Measurements from ENCODE around the gene RGP1. TPM values are rescaled to one million over a fixed set of nuclear protein-coding genes. Genes with fewer than 3 reads are reported as not detected.
A peak's percentile ranks its signal among the peaks of the same experiment; 100 is the strongest.

Gene RGP1
- total RNA-seq, 8 experiments from 2014 or later = 11.0 to 31.0 (median 14.4) TPM

DNA sequence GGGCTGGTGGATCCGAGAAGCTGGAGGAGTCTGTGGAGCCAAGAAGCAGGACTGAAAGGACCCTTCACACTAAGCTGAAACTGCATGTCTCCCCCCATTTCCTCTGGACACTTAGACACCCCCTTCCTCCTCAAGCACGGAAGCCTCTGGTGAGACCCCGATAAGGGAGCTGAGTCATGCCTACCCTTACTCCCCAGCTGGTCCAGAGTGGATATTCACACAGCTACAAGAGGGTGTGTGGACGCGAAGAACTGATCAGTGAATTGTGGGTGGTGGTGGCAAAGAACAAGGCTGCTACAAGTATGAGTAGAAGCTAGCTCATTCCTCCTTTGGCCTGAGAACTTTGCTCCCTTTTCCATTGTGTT is 21.4 kb upstream of the RGP1 start:
- peaks cover 27 to 36% of the 10 kb centered on the region in 2 donors for H3K4me1 ChIP-seq (replicated peaks in 1 of 2)
- in situ Hi-C loops (cut with MboI; ENCODE audit: low pct_unique_long_range_greater_than_20kb in 2 of 9, low sequenced_read_pairs in 9 of 9, unreplicated experiment in 9 of 9) = no loop called here
- no peak for ATAC-seq (replicated peaks in 6 of 8)
- WGBS, 10 experiments = 33 to 100% (median 41%) methylated on average over 2 to 3 of the region's 5 CpGs; no CpG with 5 or more reads in 4 of the 10 experiments
- no peak overlapping the region for H3K27ac ChIP-seq
- H3K4me3 ChIP-seq = no peak overlapping the region

DNA sequence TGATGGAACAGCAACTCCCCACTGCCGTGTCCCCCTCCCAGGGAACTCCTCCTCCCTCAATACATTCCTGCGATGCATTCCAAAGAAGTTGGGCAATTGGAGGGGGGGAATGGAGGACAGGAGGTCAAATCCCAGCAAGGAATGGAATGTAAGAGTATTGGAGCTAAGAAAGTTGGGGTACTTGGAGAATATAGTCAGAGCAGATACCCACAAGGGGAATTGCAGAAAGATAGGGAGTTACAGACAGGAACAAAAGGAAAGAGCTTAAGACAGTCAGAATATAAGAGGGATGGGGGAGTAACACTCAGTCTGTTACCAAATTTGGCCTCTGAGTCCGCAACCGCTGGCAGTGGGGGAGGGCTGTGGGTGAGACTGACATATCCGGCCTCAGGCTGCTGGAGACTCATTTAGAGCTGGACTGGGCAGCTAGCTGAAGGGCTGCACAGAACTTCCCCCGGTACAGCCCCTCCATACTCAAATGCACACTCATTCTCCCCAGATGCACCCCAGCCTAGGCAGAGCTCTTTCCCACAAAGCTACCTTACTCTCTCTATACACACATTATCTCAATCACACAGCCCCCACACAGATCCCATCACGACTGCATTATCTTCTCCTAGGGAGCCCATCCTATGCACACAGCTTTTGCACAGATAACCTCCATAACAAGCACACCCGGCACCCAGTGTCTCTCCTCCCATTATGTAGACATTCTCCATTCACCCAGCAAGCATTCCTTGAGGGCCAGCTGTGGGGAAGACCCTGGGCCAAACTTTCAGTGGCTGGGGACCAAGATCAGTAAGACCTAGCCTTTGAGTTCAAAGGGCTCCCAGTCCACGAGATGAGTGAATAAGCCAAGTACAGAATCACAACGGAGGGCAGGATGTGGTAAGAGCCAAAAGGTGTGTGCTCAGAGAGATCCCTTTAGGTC is 20.8 kb upstream of the RGP1 start:
- WGBS, 10 experiments = 0 to 26% (median 13%) methylated on average over 2 to 6 of the region's 10 CpGs; no CpG with 5 or more reads in 1 of the 10 experiments
- Histone ChIP-seq H3K4me3 (no peak overlapping the region), H3K4me1 (replicated peaks in 1 of 2) (peaks cover 27 to 36% of the 10 kb centered on the region in 2 donors), H3K27ac (no peak overlapping the region)
- peak in 1 of 8 experiments; percentile 2 for ATAC-seq (replicated peaks in 6 of 8)
- in situ Hi-C loops (cut with MboI; ENCODE audit: low pct_unique_long_range_greater_than_20kb in 2 of 9, low sequenced_read_pairs in 9 of 9, unreplicated experiment in 9 of 9) = no loop called here

DNA sequence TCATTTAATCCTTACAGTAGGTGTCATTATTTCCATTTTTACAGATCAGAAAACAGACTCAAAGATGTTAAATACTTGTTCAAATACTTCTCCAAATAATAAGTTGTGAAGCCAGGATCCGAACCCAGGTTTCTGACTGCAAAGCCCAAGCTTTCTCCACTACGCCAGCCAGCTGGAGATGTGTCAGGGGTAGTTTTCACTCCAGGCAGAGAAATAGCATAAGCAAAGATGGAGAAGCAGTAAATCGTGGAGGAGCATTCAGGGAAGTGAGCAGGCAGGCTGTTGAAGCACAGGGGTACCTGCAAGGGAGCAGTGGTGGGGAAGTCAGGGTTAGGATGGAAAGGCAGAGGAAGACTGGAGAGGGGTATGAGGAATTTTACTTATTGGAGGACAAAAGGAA is 20.0 kb upstream of the RGP1 start:
- H3K27ac ChIP-seq = no peak overlapping the region
- no peak overlapping the region for H3K4me3 ChIP-seq
- 25 to 100% (median 89%) methylated on average over 2 to 3 of the region's 3 CpGs; no CpG with 5 or more reads in 3 of the 10 experiments for WGBS, 10 experiments
- peaks cover 34 to 43% of the 10 kb centered on the region in 2 donors for H3K4me1 ChIP-seq (replicated peaks in 1 of 2)
- in situ Hi-C loops (cut with MboI; ENCODE audit: low pct_unique_long_range_greater_than_20kb in 2 of 9, low sequenced_read_pairs in 9 of 9, unreplicated experiment in 9 of 9) = no loop called here
- no peak for ATAC-seq (replicated peaks in 6 of 8)

DNA sequence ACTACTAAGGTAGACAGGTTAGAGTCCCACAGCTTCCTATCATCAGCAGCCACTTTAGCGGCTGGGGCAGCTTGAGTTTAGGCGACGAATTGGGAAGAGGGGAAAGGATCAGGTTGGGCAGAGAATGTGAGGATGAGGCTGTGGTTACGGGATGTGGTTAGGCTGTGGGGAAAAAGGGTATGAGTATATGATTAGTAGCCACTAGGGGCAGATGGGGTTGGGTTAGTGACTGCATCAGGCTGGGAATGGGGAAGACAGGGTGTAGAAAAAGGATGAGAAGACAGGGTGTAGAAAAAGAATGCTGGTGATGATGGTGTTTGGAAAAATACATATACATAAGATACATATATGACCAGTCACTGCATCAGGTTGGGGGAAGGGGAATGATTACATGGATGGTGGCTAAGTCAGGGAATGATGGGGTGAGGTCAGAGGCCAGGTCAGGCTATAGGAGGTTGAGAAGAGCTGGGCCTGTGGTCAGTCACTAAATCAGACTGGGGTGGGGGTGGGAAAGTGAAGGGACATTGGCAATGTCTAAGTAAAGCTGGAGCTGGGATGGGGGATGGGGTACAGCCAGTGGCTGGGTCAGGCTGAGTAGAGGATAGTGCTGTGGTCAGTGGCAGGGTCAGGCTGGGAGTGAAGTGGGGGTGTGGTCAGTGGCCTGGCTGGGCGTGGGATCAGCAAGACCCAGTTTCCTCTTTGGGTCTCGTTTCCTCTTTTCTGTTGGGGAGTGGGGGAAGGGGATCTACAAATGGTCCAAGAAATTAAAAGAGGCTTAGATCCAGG is 19.2 kb upstream of the RGP1 start:
- Histone ChIP-seq H3K27ac (no peak overlapping the region), H3K4me3 (peak overlapping the region in 2 of 5 donors; percentile 2 to 94), H3K4me1 (replicated peaks in 1 of 2) (peaks cover 34 to 43% of the 10 kb centered on the region in 2 donors)
- in situ Hi-C loops (cut with MboI; ENCODE audit: low pct_unique_long_range_greater_than_20kb in 2 of 9, low sequenced_read_pairs in 9 of 9, unreplicated experiment in 9 of 9) = no loop called here
- 0 to 53% (median 13%) methylated on average over 1 to 5 of the region's 6 CpGs for WGBS, 10 experiments
- peak in 2 of 8 experiments; percentile 2 to 8 for ATAC-seq (replicated peaks in 6 of 8)

DNA sequence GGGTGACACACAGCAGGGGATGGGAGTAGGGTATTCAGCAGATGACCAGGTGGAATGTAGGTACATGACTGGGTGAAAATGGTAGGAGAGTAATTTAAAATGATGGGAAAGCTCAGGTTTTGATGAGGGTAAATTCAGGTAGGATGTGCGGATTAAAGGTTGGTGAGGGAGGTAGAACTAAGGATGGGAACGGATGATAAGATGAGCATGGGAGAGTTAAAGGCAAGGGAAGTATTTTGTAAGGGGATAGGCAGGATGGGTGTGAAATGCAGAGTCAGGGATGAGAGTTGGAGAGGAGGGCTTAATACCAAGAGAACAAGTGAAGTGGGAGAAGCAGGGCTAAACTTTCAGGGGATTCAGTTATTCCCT is 18.6 kb upstream of the RGP1 start:
- Histone ChIP-seq H3K27ac (no peak overlapping the region), H3K4me3 (peak overlapping the region in 4 of 5 donors; percentile 72 to 94 (median 86)), H3K4me1 (replicated peaks in 1 of 2) (peaks cover 34 to 43% of the 10 kb centered on the region in 2 donors)
- in situ Hi-C loops (cut with MboI; ENCODE audit: low pct_unique_long_range_greater_than_20kb in 2 of 9, low sequenced_read_pairs in 9 of 9, unreplicated experiment in 9 of 9) = no loop called here
- ATAC-seq (replicated peaks in 6 of 8) = no peak
- WGBS, 10 experiments = 46 to 100% (median 88%) methylated on average over 2 of the region's 2 CpGs; no CpG with 5 or more reads in 2 of the 10 experiments

DNA sequence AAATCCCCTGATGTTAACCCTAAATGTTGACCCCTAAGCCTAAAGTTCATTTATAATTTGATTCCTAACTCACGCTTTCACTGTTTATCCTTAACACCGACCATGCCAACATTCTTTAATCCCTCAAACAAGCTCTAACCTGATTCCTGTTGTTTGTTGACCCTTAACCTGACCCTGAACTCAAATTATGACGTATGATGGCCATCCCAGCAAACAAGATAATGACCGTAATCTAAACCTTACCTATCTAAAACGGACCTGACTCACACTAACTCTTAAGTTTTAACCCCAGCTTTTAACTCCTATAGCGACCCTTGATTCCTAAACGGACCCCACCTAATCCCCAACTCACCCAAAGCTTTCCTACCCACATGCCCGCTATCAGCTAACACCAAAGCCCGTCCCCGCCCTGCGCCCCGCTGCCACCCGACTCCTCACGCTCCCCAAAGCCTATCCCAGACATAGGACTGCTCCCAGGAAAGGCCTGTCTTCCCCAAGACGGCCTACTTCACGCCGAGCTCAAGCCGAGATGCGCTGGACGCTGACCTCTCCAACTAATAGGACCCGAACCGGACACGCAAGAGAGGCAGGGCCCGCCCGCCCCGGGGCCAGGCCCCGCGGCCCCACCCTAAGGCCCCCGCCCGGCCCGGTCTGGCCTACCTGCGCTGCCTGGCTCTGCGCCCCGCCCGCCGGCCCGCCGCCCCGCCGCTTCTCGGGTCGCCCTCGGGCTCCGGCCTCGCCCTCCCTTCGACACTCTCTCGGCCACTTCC is 17.5 kb upstream of the RGP1 start:
- in situ Hi-C loops (cut with MboI; ENCODE audit: low pct_unique_long_range_greater_than_20kb in 2 of 9, low sequenced_read_pairs in 9 of 9, unreplicated experiment in 9 of 9) = no loop called here
- Histone ChIP-seq H3K4me3 (peak overlapping the region; percentile 61 to 94 (median 83)), H3K4me1 (replicated peaks in 1 of 2) (peaks cover 34 to 43% of the 10 kb centered on the region in 2 donors), H3K27ac (peak overlapping the region; percentile 91 to 96)
- 0 to 10% (median 2%) methylated on average over 3 to 14 of the region's 47 CpGs; no CpG with 5 or more reads in 2 of the 10 experiments for WGBS, 10 experiments
- peak in 1 of 8 experiments; percentile 1 for ATAC-seq (replicated peaks in 6 of 8)

DNA sequence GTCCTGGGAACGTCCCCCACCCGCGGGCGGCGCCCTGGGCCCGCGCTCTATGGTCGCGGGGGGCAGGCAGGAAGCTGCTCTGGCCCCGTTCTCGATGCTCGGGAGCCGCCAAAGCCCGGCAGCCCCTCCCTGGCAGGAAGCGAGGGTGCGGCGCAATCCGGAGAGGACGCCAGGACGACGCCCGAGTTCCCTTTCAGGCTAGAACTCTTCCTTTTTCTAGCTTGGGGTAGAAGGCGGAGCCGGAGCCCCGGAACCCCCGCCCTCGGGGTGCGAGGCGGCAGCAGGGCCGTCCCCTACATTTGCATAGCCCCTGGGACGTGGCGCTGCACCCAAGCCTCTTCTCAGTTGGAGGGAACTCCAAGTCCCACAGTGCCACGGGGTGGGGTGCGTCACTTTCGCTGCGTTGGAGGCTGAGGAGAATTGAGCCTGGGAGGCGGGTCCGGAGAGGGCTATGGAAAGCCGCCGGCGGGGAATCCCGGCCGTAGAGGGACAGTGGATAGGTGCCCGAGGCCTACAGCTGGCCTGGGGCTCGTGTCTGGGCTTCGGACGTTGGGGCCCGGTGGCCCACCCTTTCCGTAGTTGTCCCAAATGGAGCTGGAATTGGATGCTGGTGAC is 16.8 kb upstream of the RGP1 start, which contains the start of the genes CREB3 and TLN1:
Gene CREB3, plus strand, starts transcription at position 482 of the 615 bp plus-strand sequence. Its CDS starts 107 bp downstream, at position 589.
Gene TLN1, minus strand, starts transcription at position 11 of the 615 bp plus-strand sequence. CDS start 6,501 bp downstream, outside the sequence.
- Histone ChIP-seq H3K4me1 (replicated peaks in 1 of 2) (peaks cover 34 to 43% of the 10 kb centered on the region in 2 donors), H3K4me3 (peak within 1 kb of the TSS; percentile 61 to 94 (median 83)), H3K27ac (peak within 1 kb of the TSS; percentile 91 to 96)
- WGBS, 10 experiments = 0 to 18% (median 0%) methylated on average over 1 to 16 of the region's 49 CpGs; no CpG with 5 or more reads in 4 of the 10 experiments
- peak; percentile 68 to 91 (median 89) for ATAC-seq (replicated peaks in 6 of 8)
- in situ Hi-C loops (cut with MboI; ENCODE audit: low pct_unique_long_range_greater_than_20kb in 2 of 9, low sequenced_read_pairs in 9 of 9, unreplicated experiment in 9 of 9) = no loop called here

DNA sequence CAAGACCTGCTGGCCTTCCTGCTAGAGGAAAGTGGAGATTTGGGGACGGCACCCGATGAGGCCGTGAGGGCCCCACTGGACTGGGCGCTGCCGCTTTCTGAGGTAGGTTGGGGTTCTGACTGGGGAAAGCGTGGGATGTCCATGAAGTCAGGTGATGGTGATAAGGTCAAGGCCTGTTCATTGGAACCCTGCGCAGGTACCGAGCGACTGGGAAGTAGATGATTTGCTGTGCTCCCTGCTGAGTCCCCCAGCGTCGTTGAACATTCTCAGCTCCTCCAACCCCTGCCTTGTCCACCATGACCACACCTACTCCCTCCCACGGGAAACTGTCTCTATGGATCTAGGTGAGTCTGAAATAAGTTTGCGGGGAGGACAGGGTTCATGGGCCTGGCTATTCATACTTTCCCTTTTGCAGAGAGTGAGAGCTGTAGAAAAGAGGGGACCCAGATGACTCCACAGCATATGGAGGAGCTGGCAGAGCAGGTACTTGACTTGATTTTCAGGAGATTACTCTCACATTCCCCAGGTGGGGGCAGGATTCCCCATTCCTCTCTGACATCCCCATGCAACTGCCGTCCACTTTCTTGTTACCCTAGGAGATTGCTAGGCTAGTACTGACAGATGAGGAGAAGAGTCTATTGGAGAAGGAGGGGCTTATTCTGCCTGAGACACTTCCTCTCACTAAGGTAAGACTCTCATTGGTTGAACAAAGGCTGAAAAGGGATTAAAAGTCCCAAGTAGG is 16.1 kb upstream of the RGP1 start:
- peaks cover 34 to 37% of the 10 kb centered on the region in 2 donors for H3K4me1 ChIP-seq (replicated peaks in 1 of 2)
- H3K4me3 ChIP-seq = peak overlapping the region; percentile 61 to 94 (median 83)
- in situ Hi-C loops (cut with MboI; ENCODE audit: low pct_unique_long_range_greater_than_20kb in 2 of 9, low sequenced_read_pairs in 9 of 9, unreplicated experiment in 9 of 9) = no loop called here
- H3K27ac ChIP-seq = peak overlapping the region; percentile 91 to 96
- peak; percentile 0 to 19 (median 8) for ATAC-seq (replicated peaks in 6 of 8)
- 0 to 10% (median 0%) methylated on average over 1 to 7 of the region's 14 CpGs; no CpG with 5 or more reads in 2 of the 10 experiments for WGBS, 10 experiments

DNA sequence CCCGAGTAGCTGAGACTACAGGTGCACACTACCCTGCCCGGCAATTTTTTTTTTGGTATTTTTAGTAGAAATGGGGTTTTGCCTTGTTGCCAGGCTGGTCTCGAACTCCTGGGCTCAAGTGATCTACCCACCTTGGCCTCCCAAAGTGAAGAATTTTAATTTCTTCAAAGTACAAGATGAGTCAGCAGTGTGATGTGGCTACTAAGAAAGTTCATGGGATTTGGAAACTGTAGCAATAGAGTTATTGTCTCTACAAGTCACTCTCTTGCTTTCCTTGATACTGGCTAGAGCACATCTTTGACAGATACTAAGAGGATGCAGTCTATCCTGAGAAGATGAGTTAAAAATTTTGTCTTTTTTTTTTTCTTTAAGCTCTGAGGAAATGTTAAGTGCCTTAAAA is 15.0 kb upstream of the RGP1 start:
- WGBS, 10 experiments = 57 to 100% (median 84%) methylated on average over 1 to 3 of the region's 3 CpGs; no CpG with 5 or more reads in 1 of the 10 experiments

DNA sequence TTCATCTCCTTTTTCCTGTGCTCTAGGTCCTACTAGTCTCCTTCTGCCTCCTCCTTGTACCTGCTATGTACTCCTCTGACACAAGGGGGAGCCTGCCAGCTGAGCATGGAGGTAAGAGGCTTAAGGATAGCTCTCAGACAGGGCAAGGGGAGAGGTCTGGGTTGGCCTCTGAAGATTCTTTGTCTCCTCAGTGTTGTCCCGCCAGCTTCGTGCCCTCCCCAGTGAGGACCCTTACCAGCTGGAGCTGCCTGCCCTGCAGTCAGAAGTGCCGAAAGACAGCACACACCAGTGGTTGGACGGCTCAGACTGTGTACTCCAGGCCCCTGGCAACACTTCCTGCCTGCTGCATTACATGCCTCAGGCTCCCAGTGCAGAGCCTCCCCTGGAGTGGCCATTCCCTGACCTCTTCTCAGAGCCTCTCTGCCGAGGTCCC is 12.9 kb upstream of the RGP1 start:
- in situ Hi-C loops (cut with MboI; ENCODE audit: low pct_unique_long_range_greater_than_20kb in 2 of 9, low sequenced_read_pairs in 9 of 9, unreplicated experiment in 9 of 9) = no loop called here
- 38 to 100% (median 44%) methylated on average over 1 to 4 of the region's 5 CpGs; no CpG with 5 or more reads in 5 of the 10 experiments for WGBS, 10 experiments
- Histone ChIP-seq H3K4me1 (replicated peaks in 1 of 2) (peaks cover 7 to 9% of the 10 kb centered on the region in 2 donors), H3K27ac (no peak overlapping the region), H3K4me3 (no peak overlapping the region)
- peak in 3 of 8 experiments; percentile 5 to 18 (median 15) for ATAC-seq (replicated peaks in 6 of 8)

More for the DNA sequence above, 15.0 kb upstream of the RGP1 start:
- in situ Hi-C loops (cut with MboI; ENCODE audit: low pct_unique_long_range_greater_than_20kb in 2 of 9, low sequenced_read_pairs in 9 of 9, unreplicated experiment in 9 of 9) = no loop called here
- Histone ChIP-seq H3K27ac (no peak overlapping the region), H3K4me3 (peak overlapping the region in 2 of 5 donors; percentile 72 to 94), H3K4me1 (replicated peaks in 1 of 2) (peaks cover 27% of the 10 kb centered on the region in 2 donors)
- no peak for ATAC-seq (replicated peaks in 6 of 8)

DNA sequence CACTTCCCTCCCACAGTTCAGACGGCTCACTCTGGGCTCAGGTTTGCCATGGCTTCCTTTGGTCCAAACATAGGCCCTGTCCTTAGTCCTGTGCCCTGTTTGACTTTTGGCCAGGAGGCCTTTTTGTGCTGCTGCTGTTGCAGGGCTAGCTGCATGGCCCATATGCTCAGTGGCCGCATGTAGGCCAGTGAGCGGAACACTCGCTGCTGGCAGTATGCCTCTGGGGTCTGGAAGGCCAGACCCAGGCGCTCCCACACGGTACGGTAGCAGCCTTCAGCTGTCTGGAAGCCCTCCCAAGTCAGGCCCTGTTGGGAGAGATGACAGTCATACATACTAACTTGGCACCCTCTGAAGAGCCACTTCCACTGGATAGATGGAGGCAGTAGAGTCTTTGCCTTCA is 11.9 kb upstream of the RGP1 start:
- in situ Hi-C loops (cut with MboI; ENCODE audit: low pct_unique_long_range_greater_than_20kb in 2 of 9, low sequenced_read_pairs in 9 of 9, unreplicated experiment in 9 of 9) = no loop called here
- Histone ChIP-seq H3K4me3 (no peak overlapping the region), H3K4me1 (replicated peaks in 1 of 2) (peaks cover 7% of the 10 kb centered on the region in 2 donors), H3K27ac (no peak overlapping the region)
- WGBS, 10 experiments = 88 to 100% (median 96%) methylated on average over 1 to 4 of the region's 7 CpGs; no CpG with 5 or more reads in 7 of the 10 experiments
- ATAC-seq (replicated peaks in 6 of 8) = no peak
